HG03108 (cell line): Measurements from ENCODE around the gene METTL26.
A peak's percentile ranks its signal among the peaks of the same experiment; 100 is the strongest.
"Not testable (repeated sequence)": the region's sequence is repeated elsewhere in the genome, so short reads cannot be mapped to it uniquely, and the experiment has no call there.

Experiments used
- ATAC-seq: cut with Tn5 transposase; IDR thresholded peaks from one replicate; pipeline ENCODE4 v1.9.1; 2021; ENCODE audit warnings: moderate library complexity; ENCODE audit not compliant: unreplicated experiment

The METTL26 gene

GRCh38 chr16:598823-599739, 37.0 kb downstream of the METTL26 start:
- no peak for ATAC-seq

GRCh38 chr16:597655-598054, 38.5 kb downstream of the METTL26 start:
- ATAC-seq, result not testable (repeated sequence)

GRCh38 chr16:596736-597060, 39.4 kb downstream of the METTL26 start:
- ATAC-seq, result no peak

- ATAC-seq, result no peak
These were observed 40.0 kb downstream of the METTL26 start for GRCh38 chr16:595942-596735.

GRCh38 chr16:595094-595528, 41.0 kb downstream of the METTL26 start:
- no peak for ATAC-seq

- ATAC-seq, result no peak
These were observed 42.3 kb downstream of the METTL26 start for GRCh38 chr16:593807-594206.

- no peak for ATAC-seq
These were observed 42.7 kb downstream of the METTL26 start for GRCh38 chr16:593406-593805.

- no peak for ATAC-seq
These were observed 43.4 kb downstream of the METTL26 start for GRCh38 chr16:592518-593306.

- no peak for ATAC-seq
These were observed 44.1 kb downstream of the METTL26 start for GRCh38 chr16:591892-592517.

- no peak for ATAC-seq
These were observed 44.9 kb downstream of the METTL26 start for GRCh38 chr16:591231-591630.

GRCh38 chr16:590815-591200, 45.3 kb downstream of the METTL26 start:
- ATAC-seq, result no peak

- no peak for ATAC-seq
These were observed 45.8 kb downstream of the METTL26 start for GRCh38 chr16:590188-590814.

GRCh38 chr16:589658-590187, 46.4 kb downstream of the METTL26 start, which contains the start of gene RAB40C:
TSS of gene RAB40C (plus strand) at chr16:590066. CDS start at chr16:590292, 226 bp downstream.
- peak; percentile 73 for ATAC-seq

GRCh38 chr16:588889-589657, 47.0 kb downstream of the METTL26 start:
- peak; percentile 69 for ATAC-seq

GRCh38 chr16:588639-588888, 47.5 kb downstream of the METTL26 start:
- ATAC-seq, result peak; percentile 8

- ATAC-seq, result no peak
These were observed 49.2 kb downstream of the METTL26 start for GRCh38 chr16:586645-587590.

- no peak for ATAC-seq
These were observed 50.0 kb downstream of the METTL26 start for GRCh38 chr16:586047-586644.

- ATAC-seq, result no peak
These were observed 50.8 kb downstream of the METTL26 start for GRCh38 chr16:585351-585750.
